SK-N-SH (cell line): ENCODE results near the gene EYA2.

Experiments
- CTCF ChIP-seq: fragments of 200-600 bp; sonication (generic); IDR thresholded peaks from 2 replicates; pipeline ENCODE4 v1.6.1; 2017; ENCODE audit warnings: antibody characterized with exemption, mild to moderate bottlenecking, moderate library complexity
- REST ChIP-seq: IDR thresholded peaks from 2 replicates; pipeline ENCODE4 v1.6.1; 2012; ENCODE audit warnings: mild to moderate bottlenecking, low read depth, low read length, moderate library complexity
- SIN3A ChIP-seq: IDR thresholded peaks from 2 replicates; pipeline ENCODE4 v1.6.1; 2012; ENCODE audit warnings: low read depth, mild to moderate bottlenecking, low read length, moderate library complexity, borderline replicate concordance

DNA sequence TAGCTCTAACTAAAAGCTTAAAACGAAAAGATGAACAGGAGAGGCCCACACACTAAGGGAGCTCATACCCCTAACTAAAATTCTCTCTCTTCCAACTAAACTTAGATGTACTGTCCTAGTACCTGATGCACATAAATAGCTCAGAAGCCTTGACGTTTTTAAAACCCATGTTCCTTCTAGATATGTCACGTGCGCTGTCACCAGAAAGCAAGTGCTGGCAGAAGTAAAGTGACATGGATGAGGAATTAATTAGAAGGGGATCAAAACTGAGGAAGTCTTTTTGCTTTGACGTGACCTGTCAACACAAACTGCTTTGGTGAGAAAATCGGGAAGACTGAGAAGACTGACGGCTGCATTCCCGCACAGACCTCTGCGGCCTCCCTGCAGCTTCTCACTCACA, 319.3 kb downstream of the EYA2 start:
- TF ChIP-seq CTCF (no peak), SIN3A (no peak), REST (no peak)
